ENCODE measurements around the gene PADI2.

PADI2 gene

GRCh38 chr1:17112076-17112475 lies 7.2 kb downstream of the PADI2 start:
- DNase-seq, result no peak

DNA sequence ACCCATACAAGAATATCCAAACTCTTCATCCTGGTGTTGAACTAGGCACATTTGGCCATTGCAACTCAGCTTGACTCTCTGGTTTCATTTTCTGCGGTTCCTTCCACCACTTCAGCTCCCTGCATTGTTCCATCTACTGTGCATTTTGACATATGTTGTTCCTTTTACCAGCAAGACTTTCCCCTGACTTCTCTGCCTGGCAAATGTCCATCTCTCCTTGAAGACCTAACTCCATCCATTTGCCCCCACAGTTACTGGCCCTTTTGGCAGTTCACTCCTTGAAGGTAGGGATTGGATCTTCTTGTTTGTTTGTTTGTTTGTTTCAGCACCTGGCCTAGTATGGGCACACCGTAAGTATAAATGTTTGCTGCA lies 8.7 kb downstream of the PADI2 start:
- DNase-seq, result no peak

GRCh38 chr1:17109892-17110554 lies 9.2 kb downstream of the PADI2 start:
- DNase-seq, result no peak

GRCh38 chr1:17108786-17109185 lies 10.5 kb downstream of the PADI2 start:
- DNase-seq, result no peak

GRCh38 chr1:17108360-17108759 lies 10.9 kb downstream of the PADI2 start:
- DNase-seq, result no peak

GRCh38 chr1:17104782-17105181 lies 14.5 kb downstream of the PADI2 start:
- DNase-seq, result no peak

DNA sequence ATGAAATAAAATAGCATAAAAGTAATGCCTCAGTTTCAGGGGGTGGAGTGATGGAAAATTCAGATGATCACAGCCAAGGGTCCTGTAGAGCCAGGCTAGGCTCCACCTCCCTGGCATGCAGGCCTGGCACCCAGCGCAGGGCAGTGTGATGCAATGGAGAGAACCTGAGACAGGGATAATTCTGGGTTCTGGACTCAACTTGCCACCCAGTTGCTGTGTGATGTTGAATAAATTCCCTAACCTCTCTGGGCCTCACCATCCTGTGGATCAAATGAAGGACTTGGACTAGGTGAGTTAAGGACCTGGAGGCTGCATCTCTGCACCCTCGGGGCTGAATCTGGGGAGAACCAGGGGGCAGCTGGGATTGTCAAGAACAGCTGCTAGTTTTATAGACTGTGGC lies 17.0 kb downstream of the PADI2 start:
- DNase-seq, result no peak

GRCh38 chr1:17101261-17101660 lies 18.0 kb downstream of the PADI2 start:
- no peak for DNase-seq

DNA sequence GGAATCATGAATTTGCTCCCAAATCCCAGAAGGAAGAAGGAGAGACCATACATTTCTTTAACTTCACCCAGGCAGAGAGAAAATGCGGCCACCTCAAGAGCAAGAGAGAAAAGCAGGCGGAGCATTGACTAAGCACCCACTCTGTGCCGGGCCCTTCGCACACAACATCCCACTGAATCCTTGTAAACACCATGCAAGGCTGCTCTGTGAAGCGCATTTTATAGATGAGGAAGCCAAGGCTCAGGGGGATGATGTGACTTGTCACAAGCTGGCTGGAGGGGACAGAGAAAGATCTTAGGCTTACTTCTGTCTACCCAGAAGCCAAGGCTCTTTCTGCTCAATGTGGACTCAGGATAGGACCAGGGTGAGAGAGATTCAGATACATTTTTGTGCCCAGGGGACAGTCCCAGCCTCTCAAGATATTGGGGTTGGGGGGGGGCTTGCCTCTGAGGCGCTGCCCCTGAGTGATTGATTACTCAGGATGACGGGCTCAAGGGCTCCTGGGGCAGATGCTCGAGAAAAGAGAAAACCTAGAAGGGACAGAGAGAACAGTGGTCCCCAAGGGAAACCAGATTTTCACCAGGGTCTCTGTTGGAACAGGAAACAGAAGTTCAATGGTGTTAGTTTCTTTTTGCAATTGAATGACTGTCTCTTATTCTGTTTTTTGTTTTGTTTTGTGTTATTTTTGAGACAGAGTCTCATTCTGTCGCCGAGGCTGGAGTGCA lies 19.5 kb downstream of the PADI2 start:
- no peak for DNase-seq

GRCh38 chr1:17098446-17099317 lies 20.6 kb downstream of the PADI2 start:
- no peak for DNase-seq

DNA sequence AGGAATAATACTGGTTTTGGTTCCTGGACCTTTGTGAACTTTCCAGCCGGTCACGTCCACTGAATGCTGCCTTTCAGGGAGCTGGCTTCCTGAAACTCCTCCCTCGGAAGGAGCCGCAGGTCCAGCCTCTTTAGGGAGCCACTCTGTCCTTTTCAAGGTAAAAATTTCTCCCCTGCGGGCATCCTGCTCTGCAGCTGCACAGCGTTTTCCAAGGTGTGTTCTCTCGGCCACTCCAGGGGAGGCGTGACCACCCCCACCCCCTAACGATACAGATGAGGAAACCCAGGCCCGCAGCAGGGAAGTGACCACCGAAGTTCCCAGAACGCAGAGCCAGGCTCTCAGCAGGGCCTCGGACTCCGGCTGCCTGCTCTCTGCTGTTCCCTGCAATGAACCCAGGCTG lies 21.5 kb downstream of the PADI2 start:
- DNase-seq, result no peak

DNA sequence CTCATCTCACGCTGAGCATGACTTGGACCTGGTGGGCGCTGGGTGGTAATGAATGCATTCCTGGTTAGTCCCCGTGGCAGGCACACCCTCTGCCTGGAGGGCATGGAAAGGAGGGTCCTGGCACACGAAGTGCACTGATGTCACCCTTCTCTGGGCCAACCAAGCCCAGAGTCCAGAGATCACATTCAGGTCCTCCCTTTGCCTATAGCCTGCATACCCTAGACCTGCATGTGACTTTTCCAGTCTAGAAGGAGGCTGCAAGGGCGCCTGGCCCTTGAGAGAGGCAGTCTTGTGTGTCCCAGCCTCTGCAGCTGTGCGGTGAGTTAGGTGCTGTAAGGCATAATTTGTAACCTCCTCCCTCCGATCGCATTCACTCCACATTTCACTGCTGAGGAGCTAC lies 22.1 kb downstream of the PADI2 start:
- DNase-seq, result no peak

DNA sequence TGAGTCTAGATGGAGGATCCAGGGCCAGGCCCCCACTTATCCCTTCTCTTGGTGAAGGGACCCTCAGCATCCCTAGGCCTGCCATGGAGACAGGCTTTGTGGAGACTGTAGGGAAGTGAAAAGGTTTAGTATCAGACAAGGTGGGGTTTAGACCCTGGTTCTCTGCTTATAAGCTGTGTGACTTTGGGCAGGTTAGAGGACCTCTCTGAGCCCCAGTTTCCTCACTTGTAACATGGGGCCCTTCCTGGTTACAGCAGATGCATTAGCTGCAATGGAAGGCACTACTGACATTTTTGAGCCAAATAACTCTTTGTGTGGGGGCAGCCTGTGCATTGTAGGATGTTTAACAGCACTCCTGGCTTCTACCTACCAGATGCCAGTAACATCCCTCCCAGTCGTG lies 22.7 kb downstream of the PADI2 start:
- DNase-seq, result no peak

DNA sequence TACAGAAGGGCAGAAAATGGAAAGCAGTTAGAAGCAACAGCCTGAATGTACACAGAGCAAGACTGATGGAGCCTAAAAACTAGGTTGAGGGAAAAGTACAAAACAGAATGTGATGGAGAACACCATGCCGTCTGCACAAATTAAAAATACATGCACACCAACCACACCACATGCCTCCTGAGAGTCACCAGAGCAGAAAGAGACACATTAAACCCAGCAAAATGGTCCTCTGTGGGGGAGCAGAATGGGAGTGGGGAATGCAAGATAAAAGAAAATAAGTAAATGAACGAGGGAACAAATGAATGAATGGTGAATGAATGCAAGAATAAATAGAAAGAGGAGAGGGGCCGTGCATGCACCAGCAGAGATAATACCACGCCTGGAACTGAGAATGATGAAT lies 24.1 kb downstream of the PADI2 start:
- no peak for DNase-seq

- DNase-seq, result no peak
Measured at GRCh38 chr1:17094664-17095063, 24.6 kb downstream of the PADI2 start.

GRCh38 chr1:17093822-17094393 lies 25.3 kb downstream of the PADI2 start:
- no peak for DNase-seq

GRCh38 chr1:17091252-17091651 lies 28.0 kb downstream of the PADI2 start:
- DNase-seq, result no peak

DNA sequence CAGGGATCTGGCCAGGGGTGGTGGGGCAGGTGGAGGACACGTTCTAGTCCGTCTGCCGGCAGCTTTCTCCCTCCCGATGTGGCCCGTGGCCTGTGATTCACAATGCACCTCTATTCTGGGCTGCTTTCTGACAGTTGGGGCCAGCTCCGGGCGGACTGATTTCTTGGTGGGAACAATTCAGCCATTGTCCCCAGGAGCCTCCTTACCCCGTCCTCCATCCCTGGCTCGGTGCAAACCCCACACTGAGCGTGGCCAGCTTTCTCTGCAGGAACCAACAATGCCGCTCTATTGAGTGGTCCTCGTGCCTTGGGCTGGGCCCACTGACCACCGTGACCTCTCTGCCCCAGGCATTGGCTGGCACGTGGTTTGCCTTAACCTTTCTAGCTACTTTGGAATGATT lies 29.7 kb downstream of the PADI2 start:
- DNase-seq, result no peak

GRCh38 chr1:17086751-17087150 lies 32.5 kb downstream of the PADI2 start:
- no peak for DNase-seq

- no peak for DNase-seq
Measured at GRCh38 chr1:17084787-17085186, 34.5 kb downstream of the PADI2 start.

- no peak for DNase-seq
Measured at GRCh38 chr1:17082761-17083160, 36.5 kb downstream of the PADI2 start.

DNA sequence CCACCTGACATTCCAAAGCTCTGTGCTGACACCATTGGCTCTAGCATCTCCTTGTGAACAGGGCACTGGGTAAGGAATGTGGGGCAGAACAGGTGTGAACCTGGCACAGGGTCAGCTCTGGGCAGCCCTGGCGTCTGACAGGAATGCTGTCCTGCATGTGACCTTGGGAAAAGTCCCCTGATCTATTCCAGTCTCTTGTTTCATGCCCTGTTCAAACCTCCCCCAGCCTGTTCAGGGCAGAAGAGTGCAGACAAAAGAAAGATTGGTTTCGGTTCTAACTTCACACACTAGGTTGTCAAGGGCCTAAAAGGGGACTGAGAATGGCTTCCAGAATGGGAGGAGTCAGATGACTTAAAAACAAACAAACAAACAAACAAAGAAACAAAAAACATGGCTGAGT lies 37.8 kb downstream of the PADI2 start:
- DNase-seq, result no peak

- no peak for DNase-seq
Measured at GRCh38 chr1:17080880-17081279, 38.4 kb downstream of the PADI2 start.
